ENCODE measurements around the gene COL23A1. TPM values are rescaled to one million over a fixed set of nuclear protein-coding genes. Genes with fewer than 3 reads are reported as not detected.

COL23A1 gene
- total and polyA plus RNA-seq, 2 of the 13 experiments (the other 11 are each of a cell fraction or from before 2014, with no cell fraction given): not detected

- TF ChIP-seq GPN1 (CRISPR knock-in tag; IDR thresholded peaks at IDR 0.05; ENCODE audit: borderline replicate concordance) (no peak), NR2C2 (CRISPR knock-in tag; IDR thresholded peaks at IDR 0.05; ENCODE audit: borderline replicate concordance) (no peak), ZNF589 (CRISPR knock-in tag; conservative IDR thresholded peaks at IDR 0.05) (no peak), ZNF326 (CRISPR knock-in tag; IDR thresholded peaks at IDR 0.05; ENCODE audit: borderline replicate concordance) (no peak), ISL2 (CRISPR knock-in tag; IDR thresholded peaks at IDR 0.05) (no peak), ZNF446 (CRISPR knock-in tag; IDR thresholded peaks at IDR 0.05) (no peak), ZNF672 (CRISPR knock-in tag; IDR thresholded peaks at IDR 0.05) (no peak)
- DNase-seq (ENCODE audit: low spot score) (no peak), FAIRE-seq (no peak), ATAC-seq (no peak)
- intact Hi-C loops (cut with micrococcal nuclease; ENCODE audit: unreplicated experiment): no loop called here
- Histone ChIP-seq H3K9me3 (ENCODE audit: low read length) (no peaks in the 10 kb centered on the region), H3K27ac (ENCODE audit: extremely low read length, insufficient read depth, low read length) (no peak overlapping the region), H3K4me2 (ENCODE audit: low read depth, low read length) (no peak overlapping the region), H3K36me3 (replicated peaks in 1 of 2; ENCODE audit: control insufficient read depth in 1 of 2, insufficient read depth in 2 of 2, low read length in 2 of 2) (no peaks in the 10 kb centered on the region), H3K27me3 (ENCODE audit: control insufficient read depth in 1 of 2, insufficient read depth in 2 of 2, low read length in 2 of 2) (peaks cover 3 to 37% of the 10 kb centered on the region in 2 experiments; a peak in 3 of 5 replicates), H2AFZ (ENCODE audit: low read length) (no peak overlapping the region), H3K79me2 (ENCODE audit: insufficient read depth, low read length) (no peaks in the 10 kb centered on the region), H3K9ac (ENCODE audit: insufficient read depth, low read depth, low read length) (no peak overlapping the region), H3K4me3 (replicated peaks in 1 of 3; ENCODE audit: insufficient read depth in 1 of 3, low read depth in 2 of 3, low read length in 3 of 3) (no peak overlapping the region), H3K4me1 (ENCODE audit: insufficient read depth, low read length) (no peaks in the 10 kb centered on the region), H4K20me1 (ENCODE audit: insufficient read depth, low read length) (no peaks in the 10 kb centered on the region)
- ChIA-PET CTCF (ENCODE audit: low intra/inter-chr PET ratio, low total read pairs) (no interaction called here), POLR2A (no interaction called here)
- BruUV-seq (replicated peaks): no TSS peak
- in situ Hi-C loops (cut with HindIII; ENCODE audit: extremely low pct_ligation_motif_present, low pct_unique_long_range_greater_than_20kb): no loop called here
- WGBS (ENCODE audit: low lambda C conversion rate): 15% methylated on average over 21 of the region's 23 CpGs
Observed at GRCh38 chr5:178515776-178516503, 74.3 kb downstream of the COL23A1 start.

DNA sequence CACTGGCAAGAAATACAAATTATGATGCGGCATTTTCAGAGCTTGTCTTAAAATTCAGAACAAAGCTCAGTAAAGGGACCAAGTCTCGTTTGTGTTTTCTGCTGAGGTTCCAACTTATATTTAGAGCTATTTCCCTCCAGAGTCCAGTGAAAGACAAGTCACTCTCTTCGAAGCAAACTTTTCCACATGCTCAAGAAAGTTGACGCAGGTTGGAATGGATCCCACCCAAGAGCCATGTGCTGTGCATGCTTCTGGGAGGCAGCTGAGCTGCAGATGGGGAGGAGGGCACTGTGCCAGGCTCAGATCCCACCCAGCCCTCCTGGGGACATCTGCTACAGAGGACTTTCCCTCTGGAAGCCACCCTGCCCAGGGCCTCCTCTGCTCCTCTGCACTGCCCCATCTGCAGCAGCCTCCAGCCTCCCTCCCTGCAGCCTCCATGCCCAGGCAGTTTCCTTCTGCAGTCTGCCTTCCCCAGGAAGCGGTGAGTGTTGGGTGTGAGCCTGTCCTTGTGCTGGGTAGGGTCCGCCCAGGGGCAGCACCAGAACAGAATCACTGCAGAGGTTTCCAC, 75.3 kb downstream of the COL23A1 start:
- FAIRE-seq (no peak), ATAC-seq (no peak), DNase-seq (ENCODE audit: low spot score) (no peak)
- Histone ChIP-seq H3K9ac (ENCODE audit: insufficient read depth, low read depth, low read length) (no peak overlapping the region), H3K9me3 (ENCODE audit: low read length) (no peaks in the 10 kb centered on the region), H3K4me2 (ENCODE audit: low read depth, low read length) (no peak overlapping the region), H3K27me3 (ENCODE audit: control insufficient read depth in 1 of 2, insufficient read depth in 2 of 2, low read length in 2 of 2) (peaks cover 3 to 37% of the 10 kb centered on the region in 2 experiments; a peak in 3 of 5 replicates), H2AFZ (ENCODE audit: low read length) (no peak overlapping the region), H3K79me2 (ENCODE audit: insufficient read depth, low read length) (no peaks in the 10 kb centered on the region), H3K27ac (ENCODE audit: extremely low read length, insufficient read depth, low read length) (no peak overlapping the region), H4K20me1 (ENCODE audit: insufficient read depth, low read length) (no peaks in the 10 kb centered on the region), H3K4me3 (replicated peaks in 1 of 3; ENCODE audit: insufficient read depth in 1 of 3, low read depth in 2 of 3, low read length in 3 of 3) (no peak overlapping the region), H3K4me1 (ENCODE audit: insufficient read depth, low read length) (no peaks in the 10 kb centered on the region), H3K36me3 (replicated peaks in 1 of 2; ENCODE audit: control insufficient read depth in 1 of 2, insufficient read depth in 2 of 2, low read length in 2 of 2) (no peaks in the 10 kb centered on the region)
- no TSS peak for BruUV-seq (replicated peaks)
- in situ Hi-C loops (cut with HindIII; ENCODE audit: extremely low pct_ligation_motif_present, low pct_unique_long_range_greater_than_20kb) (no loop called here), intact Hi-C loops (cut with micrococcal nuclease; ENCODE audit: unreplicated experiment) (no loop called here)
- TF ChIP-seq PCBP2 (optimal IDR thresholded peaks at IDR 0.05; ENCODE audit: low read depth, low read length, poor library complexity, severe bottlenecking) (no peak), POLR2AphosphoS5 (IDR thresholded peaks at IDR 0.05; ENCODE audit: low read depth, low read length) (no peak)
- ChIA-PET POLR2A (no interaction called here), CTCF (ENCODE audit: low intra/inter-chr PET ratio, low total read pairs) (no interaction called here)
- WGBS (ENCODE audit: low lambda C conversion rate): 4% methylated on average over 4 of the region's 6 CpGs
